Upper lobe of right lung (tissue), 1 donor: Measurements from ENCODE around the gene EFNB2. TPM values are rescaled to one million over a fixed set of nuclear protein-coding genes. Genes with fewer than 3 reads are reported as not detected.

Source experiments
- ATAC-seq: fragments of 200-7000 bp; cut with Tn5 transposase; one replicate; pipeline ENCODE4 v1.9.1; 2020; ENCODE audit warnings: mild to moderate bottlenecking, moderate library complexity
- DNase-seq: peaks from one replicate; pipeline ENCODE4 v3.0.0-alpha.2; 2020
- H3K27ac ChIP-seq: fragments of 200-600 bp; one replicate; pipeline ENCODE4 v1.8.0; 2022
- H3K27me3 ChIP-seq: fragments of 200-600 bp; one replicate; pipeline ENCODE4 v1.8.0; 2022; ENCODE audit warnings: mild to moderate bottlenecking
- H3K36me3 ChIP-seq: fragments of 200-600 bp; one replicate; pipeline ENCODE4 v1.8.0; 2022
- H3K4me1 ChIP-seq: fragments of 200-600 bp; one replicate; pipeline ENCODE4 v1.8.0; 2022
- H3K4me3 ChIP-seq: fragments of 200-600 bp; one replicate; pipeline ENCODE4 v1.8.0; 2022; ENCODE audit warnings: mild to moderate bottlenecking
- H3K9me3 ChIP-seq: fragments of 200-600 bp; one replicate; pipeline ENCODE4 v1.8.0; 2022
- CTCF ChIP-seq: fragments of 200-600 bp; IDR thresholded peaks from one replicate; pipeline ENCODE4 v1.8.0; 2022; ENCODE audit warnings: antibody characterized with exemption
- intact Hi-C: fragments of 100-400 bp; cut with DNase I; formaldehyde crosslinking; loops from one replicate; pipeline ENCODE4 v1.11.0; 2022
- total RNA-seq: library from RNA; stranded (reverse); fragmentation: NEBNext Ultra II Directional; extraction: Animal tissue kit (Norgen Biotek cat#: 25700); gene quantifications from one replicate; pipeline ENCODE4 v1.2.1, GENCODE V29; 2021
- donor health status: DM: no; HTN: yes; CAD: no; lungs with severe emphysema.

The EFNB2 gene
- total RNA-seq, 1 donor from 2014 or later, result 55.1 TPM

- intact Hi-C loops, result no loop called here
- H3K4me1 ChIP-seq, result peaks cover 11% of the 10 kb centered on the region
- no peak overlapping the region for H3K4me3 ChIP-seq
- H3K27ac ChIP-seq, result peak overlapping the region; percentile 38
- H3K27me3 ChIP-seq, result no peaks in the 10 kb centered on the region
- no peaks in the 10 kb centered on the region for H3K9me3 ChIP-seq
- peak; percentile 38 for ATAC-seq
- no peak for TF ChIP-seq CTCF
- no peak for DNase-seq
- peaks cover 30% of the 10 kb centered on the region for H3K36me3 ChIP-seq
Observed at GRCh38 chr13:106496072-106496997, 39.1 kb downstream of the EFNB2 start.

GRCh38 chr13:106494936-106495335 is 40.5 kb downstream of the EFNB2 start:
- Histone ChIP-seq H3K4me1 (peaks cover 16% of the 10 kb centered on the region), H3K36me3 (peaks cover 33% of the 10 kb centered on the region), H3K27ac (no peak overlapping the region), H3K27me3 (no peaks in the 10 kb centered on the region), H3K4me3 (no peak overlapping the region), H3K9me3 (no peaks in the 10 kb centered on the region)
- no peak for TF ChIP-seq CTCF
- DNase-seq (no peak), ATAC-seq (no peak)
- intact Hi-C loops, result no loop called here

- Histone ChIP-seq H3K27me3 (no peaks in the 10 kb centered on the region), H3K36me3 (peaks cover 33% of the 10 kb centered on the region), H3K4me3 (no peak overlapping the region), H3K4me1 (peaks cover 16% of the 10 kb centered on the region), H3K27ac (peak overlapping the region; percentile 9), H3K9me3 (no peaks in the 10 kb centered on the region)
- DNase-seq (no peak), ATAC-seq (no peak)
- intact Hi-C loops, result no loop called here
- TF ChIP-seq CTCF, result no peak
Observed at GRCh38 chr13:106494506-106494905, 41.0 kb downstream of the EFNB2 start.

- peaks cover 33% of the 10 kb centered on the region for H3K36me3 ChIP-seq
- DNase-seq (no peak), ATAC-seq (peak; percentile 87)
- H3K9me3 ChIP-seq, result no peaks in the 10 kb centered on the region
- H3K4me3 ChIP-seq, result no peak overlapping the region
- TF ChIP-seq CTCF, result no peak
- no peaks in the 10 kb centered on the region for H3K27me3 ChIP-seq
- intact Hi-C loops, result no loop called here
- peak overlapping the region; percentile 9 for H3K27ac ChIP-seq
- peaks cover 12% of the 10 kb centered on the region for H3K4me1 ChIP-seq
Observed at GRCh38 chr13:106493533-106494220, 41.8 kb downstream of the EFNB2 start.

- no peaks in the 10 kb centered on the region for H3K9me3 ChIP-seq
- peaks cover 33% of the 10 kb centered on the region for H3K36me3 ChIP-seq
- peaks cover 8% of the 10 kb centered on the region for H3K4me1 ChIP-seq
- TF ChIP-seq CTCF, result no peak
- H3K27ac ChIP-seq, result peak overlapping the region; percentile 9
- DNase-seq (no peak), ATAC-seq (peak; percentile 11)
- H3K27me3 ChIP-seq, result no peaks in the 10 kb centered on the region
- no peak overlapping the region for H3K4me3 ChIP-seq
- intact Hi-C loops, result no loop called here
Observed at GRCh38 chr13:106492588-106493475, 42.6 kb downstream of the EFNB2 start.
